Testis (tissue), 2 donors: ENCODE data around the gene CDK13.

Source experiments
- CTCF ChIP-seq, 3 experiments: fragments of 450-650 bp in 2 of 3; fragments of 200-600 bp in 1 of 3; sonication (generic) in 1 of 3; IDR thresholded peaks; one replicate each; pipeline ENCODE4 v1.5.1; 2016 to 2019; ENCODE audit warnings: antibody characterized with exemption in 3 of 3, mild to moderate bottlenecking in 2 of 3, moderate library complexity in 1 of 3
- POLR2A ChIP-seq: fragments of 450-650 bp; IDR thresholded peaks from one replicate; pipeline ENCODE4 v1.6.1; 2017; ENCODE audit warnings: antibody characterized with exemption, mild to moderate bottlenecking, moderate library complexity

GRCh38 chr7:39971924-39972323, 21.9 kb downstream of the CDK13 start:
- no peak for TF ChIP-seq CTCF (IDR thresholded peaks at IDR 0.05)
- no peak for TF ChIP-seq POLR2A
